Esophagus mucosa (tissue), 1 donor: ENCODE results near the gene CST7. TPM values are rescaled to one million over a fixed set of nuclear protein-coding genes. Genes with fewer than 3 reads are reported as not detected.

Source experiments
- ATAC-seq: fragments of 200-7000 bp; cut with Tn5 transposase; one replicate; pipeline ENCODE4 v1.9.1; 2020
- total RNA-seq: library from RNA; stranded (reverse); gene quantifications from one replicate; pipeline ENCODE4 v1.2.4, GENCODE V29; 2023
- donor health status: DM: yes; HTN: yes; CAD: no.

Gene CST7
- total RNA-seq, 1 donor from 2014 or later, result 0.32 TPM

GRCh38 chr20:24965065-24965919 is 16.2 kb downstream of the CST7 start:
- ATAC-seq, result peak; percentile 19

- no peak for ATAC-seq
These were observed 17.4 kb downstream of the CST7 start for GRCh38 chr20:24966317-24967012.

GRCh38 chr20:24968278-24968800 is 19.3 kb downstream of the CST7 start:
- ATAC-seq, result no peak

- ATAC-seq, result no peak
These were observed 20.3 kb downstream of the CST7 start for GRCh38 chr20:24969186-24970029.

- ATAC-seq, result no peak
These were observed 21.0 kb downstream of the CST7 start for GRCh38 chr20:24970030-24970553.

GRCh38 chr20:24970754-24971153 is 21.7 kb downstream of the CST7 start:
- no peak for ATAC-seq

GRCh38 chr20:24971376-24972101 is 22.5 kb downstream of the CST7 start:
- ATAC-seq, result no peak

GRCh38 chr20:24972341-24972740 is 23.3 kb downstream of the CST7 start:
- ATAC-seq, result no peak

GRCh38 chr20:24977336-24977735 is 28.3 kb downstream of the CST7 start:
- no peak for ATAC-seq

GRCh38 chr20:24977797-24978196 is 28.7 kb downstream of the CST7 start:
- no peak for ATAC-seq

- ATAC-seq, result no peak
These were observed 29.4 kb downstream of the CST7 start for GRCh38 chr20:24978513-24978912.

GRCh38 chr20:24979036-24979960 is 30.2 kb downstream of the CST7 start:
- ATAC-seq, result no peak

- ATAC-seq, result no peak
These were observed 31.4 kb downstream of the CST7 start for GRCh38 chr20:24980291-24981053.

GRCh38 chr20:24981282-24981681 is 32.2 kb downstream of the CST7 start:
- ATAC-seq, result no peak

GRCh38 chr20:24981790-24982189 is 32.7 kb downstream of the CST7 start:
- no peak for ATAC-seq

- no peak for ATAC-seq
These were observed 34.8 kb downstream of the CST7 start for GRCh38 chr20:24983896-24984295.

GRCh38 chr20:24984961-24985640 is 36.0 kb downstream of the CST7 start:
- no peak for ATAC-seq

GRCh38 chr20:24985802-24986201 is 36.7 kb downstream of the CST7 start:
- no peak for ATAC-seq

- ATAC-seq, result no peak
These were observed 37.5 kb downstream of the CST7 start for GRCh38 chr20:24986436-24987015.
